MCF 10A (cell line): ENCODE measurements around the gene CCDC33. TPM values are rescaled to one million over a fixed set of nuclear protein-coding genes. Genes with fewer than 3 reads are reported as not detected.

ENCODE experiments used
- BruUV-seq: library from RNA; stranded (reverse); fragments of 400-500 nt; replicated peaks from 2 replicates; lab custom pipeline; 2021; lab: Mats Ljungman, UMichigan
- CTCF ChIA-PET: fragments of 300-600 bp; sonication (Branson Sonifier 250); formaldehyde crosslinking; extraction: SDS; loops from one replicate; lab custom pipeline; 2021; ENCODE audit warnings: antibody characterized with exemption, inconsistent platforms; lab: Yijun Ruan, JAX
- POLR2A ChIA-PET: fragments of 300-600, 350-650 bp; sonication (Branson Sonifier 250); formaldehyde crosslinking; extraction: SDS; loops from one replicate; lab custom pipeline; 2020; ENCODE audit warnings: antibody characterized with exemption, inconsistent platforms; lab: Yijun Ruan, JAX
- DNase-seq: peaks from one replicate; pipeline ENCODE4 v3.0.0-alpha.2; 2018; ENCODE audit not compliant: unreplicated experiment
- H3K27ac Mint-ChIP-seq: one replicate; pipeline ENCODE4 v1.8.0; 2022; ENCODE audit warnings: mild to moderate bottlenecking, low read depth, mixed read lengths; ENCODE audit not compliant: unreplicated experiment
- H3K27me3 Mint-ChIP-seq: one replicate; pipeline ENCODE4 v1.8.0; 2022; ENCODE audit warnings: mixed read lengths; ENCODE audit not compliant: insufficient read depth, unreplicated experiment
- H3K36me3 Mint-ChIP-seq: one replicate; pipeline ENCODE4 v1.8.0; 2022; ENCODE audit warnings: mild to moderate bottlenecking, moderate library complexity, mixed read lengths; ENCODE audit not compliant: insufficient read depth, unreplicated experiment
- H3K4me1 Mint-ChIP-seq: one replicate; pipeline ENCODE4 v1.8.0; 2022; ENCODE audit warnings: mixed read lengths; ENCODE audit not compliant: insufficient read depth, unreplicated experiment
- H3K4me3 Mint-ChIP-seq: one replicate; pipeline ENCODE4 v1.8.0; 2022; ENCODE audit warnings: mild to moderate bottlenecking, moderate library complexity, mixed read lengths; ENCODE audit not compliant: unreplicated experiment
- H3K9me3 Mint-ChIP-seq: one replicate; pipeline ENCODE4 v1.8.0; 2022; ENCODE audit warnings: mixed read lengths; ENCODE audit not compliant: unreplicated experiment
- CTCF ChIP-seq: fragments of 200-600 bp; IDR thresholded peaks from one replicate; pipeline ENCODE4 v1.8.0; 2022; ENCODE audit warnings: antibody characterized with exemption, mild to moderate bottlenecking; ENCODE audit not compliant: unreplicated experiment
- intact Hi-C: fragments of 100-400 bp; cut with micrococcal nuclease; formaldehyde crosslinking; loops from 2 replicates; pipeline ENCODE4 v1.14.1; 2022
- total RNA-seq: library from RNA; stranded (reverse); gene quantifications from 2 replicates; pipeline ENCODE4 v1.2.3, GENCODE V29; 2022

Gene CCDC33
- total RNA-seq, 1 experiment from 2014 or later = not detected

DNA sequence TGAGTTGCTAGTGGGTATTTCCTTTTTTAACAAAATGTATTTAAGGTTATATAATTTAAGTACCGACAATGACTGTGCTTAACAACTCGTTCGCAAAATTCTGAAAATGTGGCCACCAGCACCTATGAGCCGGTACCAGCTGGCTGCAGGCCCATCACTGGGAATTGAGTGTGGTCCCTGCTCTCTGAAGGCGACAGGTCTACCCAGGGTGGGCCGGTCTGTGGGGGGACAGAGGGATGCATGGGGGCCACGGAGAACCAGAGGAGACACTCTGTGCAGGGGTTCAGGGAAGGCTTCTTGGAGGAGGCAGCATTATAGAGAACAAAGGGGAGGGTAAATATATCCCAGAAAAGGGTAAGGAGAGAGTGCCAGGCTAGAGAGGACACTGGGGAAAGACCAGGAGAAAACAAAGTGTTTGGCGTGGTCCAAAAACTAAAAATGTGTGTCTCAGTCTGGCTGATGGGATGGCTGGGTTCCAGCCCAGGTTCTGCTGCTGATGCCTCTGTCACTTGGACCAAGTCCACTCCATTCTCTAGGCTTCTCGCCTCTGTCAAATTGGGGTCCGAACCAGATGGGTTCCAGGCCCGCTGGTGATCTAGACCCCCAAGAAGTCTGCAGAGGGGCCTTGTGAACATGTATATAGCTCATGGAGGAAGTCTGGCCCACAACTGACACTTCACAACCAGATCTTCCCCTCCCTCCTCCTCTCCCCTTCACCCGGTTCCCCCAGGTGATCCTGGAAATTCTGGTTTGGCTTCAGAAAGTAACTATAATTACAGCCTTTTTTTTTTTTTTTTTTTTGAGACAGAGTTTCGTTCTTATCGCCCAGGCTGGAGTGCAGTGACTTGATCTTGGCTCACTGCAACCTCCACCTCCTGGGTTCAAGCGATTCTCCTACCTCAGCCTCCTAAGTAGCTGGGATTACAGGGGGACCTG, 142.0 kb downstream of the CCDC33 start:
- TF ChIP-seq CTCF = no peak
- BruUV-seq = no TSS peak
- peaks cover 3% of the 10 kb centered on the region for H3K27me3 Mint-ChIP-seq
- no peaks in the 10 kb centered on the region for H3K9me3 Mint-ChIP-seq
- H3K4me1 Mint-ChIP-seq = no peaks in the 10 kb centered on the region
- DNase-seq = no peak
- intact Hi-C loops = loop anchor here (10.0 kb wide), 1 partner anchor 577 kb away; the partner anchor contains the start of gene RPP25
- no peaks in the 10 kb centered on the region for H3K36me3 Mint-ChIP-seq
- ChIA-PET POLR2A (interaction anchor here (0.6 kb wide), 1 partner anchor 246 kb away, joined by 3 read pairs; no protein-coding TSS in a partner anchor), CTCF (interaction anchor here (0.6 to 1.7 kb wide), 10 partner anchors 18 to 450 kb away, joined by 3 to 16 read pairs (median 4); no protein-coding TSS in a partner anchor)
- no peak overlapping the region for H3K27ac Mint-ChIP-seq
- H3K4me3 Mint-ChIP-seq = no peak overlapping the region

DNA sequence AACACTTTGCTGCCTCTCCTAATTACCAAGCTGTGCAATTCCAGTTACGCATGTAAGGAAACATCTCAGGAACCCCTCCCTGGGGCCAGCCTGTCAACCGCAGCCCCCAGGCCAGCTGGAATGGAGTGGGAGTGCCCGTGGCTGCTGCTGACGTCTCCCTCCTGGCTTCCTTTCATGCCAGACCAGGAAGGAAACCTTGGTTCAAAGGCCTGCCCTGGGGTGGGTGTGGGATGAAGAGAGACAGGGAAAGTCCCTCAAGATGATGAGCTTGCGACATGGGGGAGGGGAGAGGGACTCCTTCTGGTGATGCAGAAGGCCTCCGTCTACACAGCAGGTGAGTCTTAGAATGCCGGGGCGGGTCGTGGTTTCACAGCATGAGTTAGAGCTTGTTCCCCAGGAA, 142.7 kb downstream of the CCDC33 start:
- H3K9me3 Mint-ChIP-seq = no peaks in the 10 kb centered on the region
- CTCF ChIA-PET = interaction anchor here (0.6 to 1.7 kb wide), 11 partner anchors 18 to 798 kb away, joined by 3 to 16 read pairs (median 3); no protein-coding TSS in a partner anchor
- POLR2A ChIA-PET = interaction anchor here (0.6 kb wide), 1 partner anchor 245 kb away, joined by 3 read pairs; no protein-coding TSS in a partner anchor
- intact Hi-C loops = loop anchor here (10.0 kb wide), 1 partner anchor 576 kb away; the partner anchor contains the start of gene RPP25
- no peak overlapping the region for H3K4me3 Mint-ChIP-seq
- H3K4me1 Mint-ChIP-seq = peaks cover 5% of the 10 kb centered on the region
- H3K36me3 Mint-ChIP-seq = no peaks in the 10 kb centered on the region
- H3K27ac Mint-ChIP-seq = no peak overlapping the region
- DNase-seq = no peak
- TF ChIP-seq CTCF = no peak
- H3K27me3 Mint-ChIP-seq = no peaks in the 10 kb centered on the region
- no TSS peak for BruUV-seq

- H3K4me3 Mint-ChIP-seq = no peak overlapping the region
- ChIA-PET CTCF (interaction anchor here (0.6 to 9.4 kb wide), 7 partner anchors 15 to 389 kb away, joined by 3 to 112 read pairs (median 5); no protein-coding TSS in a partner anchor), POLR2A (no interaction called here)
- no peak for TF ChIP-seq CTCF
- intact Hi-C loops = no loop called here
- H3K9me3 Mint-ChIP-seq = no peaks in the 10 kb centered on the region
- no peaks in the 10 kb centered on the region for H3K36me3 Mint-ChIP-seq
- H3K27me3 Mint-ChIP-seq = no peaks in the 10 kb centered on the region
- peaks cover 17% of the 10 kb centered on the region for H3K4me1 Mint-ChIP-seq
- H3K27ac Mint-ChIP-seq = no peak overlapping the region
- BruUV-seq = no TSS peak
- no peak for DNase-seq
Observed at GRCh38 chr15:74380361-74381189, 144.4 kb downstream of the CCDC33 start.
